ENCODE data around the gene SNX5.

GRCh38 chr20:17992224-17992637 lies 23.6 kb upstream of the SNX5 start:
- no peak for TF ChIP-seq CTCF (IDR thresholded peaks at IDR 0.05)
- TF ChIP-seq POLR2A (IDR thresholded peaks at IDR 0.05), result no peak
